Ramos (cell line): Measurements from ENCODE around the gene MSH5.

Source experiments
- in situ Hi-C: fragments of 300-500 bp; cut with MboI; formaldehyde crosslinking; loops from one replicate; pipeline ENCODE4 v1.14.3; 2022; ENCODE audit warnings: low sequenced_read_pairs; ENCODE audit not compliant: unreplicated experiment

Gene MSH5

GRCh38 chr6:31711233-31711632 is 28.6 kb upstream of the MSH5 start:
- in situ Hi-C loops: no loop called here

- in situ Hi-C loops: no loop called here
Measured at GRCh38 chr6:31712296-31712695, 27.5 kb upstream of the MSH5 start.

GRCh38 chr6:31713465-31713864 is 26.3 kb upstream of the MSH5 start:
- in situ Hi-C loops: no loop called here

GRCh38 chr6:31713991-31714684 is 25.7 kb upstream of the MSH5 start:
- in situ Hi-C loops: no loop called here

GRCh38 chr6:31715022-31715958 is 24.5 kb upstream of the MSH5 start, which contains the start of gene LY6G6D:
LY6G6D (plus strand) TSS chr6:31715348; CDS start chr6:31715356, 8 bp downstream.
- in situ Hi-C loops: no loop called here

- in situ Hi-C loops: no loop called here
Measured at GRCh38 chr6:31717499-31718222, 22.1 kb upstream of the MSH5 start.

GRCh38 chr6:31718265-31718664 is 21.5 kb upstream of the MSH5 start:
- in situ Hi-C loops: no loop called here

GRCh38 chr6:31719001-31719400 is 20.8 kb upstream of the MSH5 start:
- in situ Hi-C loops: no loop called here

- in situ Hi-C loops: no loop called here
Measured at GRCh38 chr6:31720196-31720770, 19.5 kb upstream of the MSH5 start.

GRCh38 chr6:31721351-31722020 is 18.3 kb upstream of the MSH5 start, which contains the start of gene LY6G6C:
LY6G6C (minus strand) TSS chr6:31721746; CDS start chr6:31721679, 67 bp downstream.
- in situ Hi-C loops: no loop called here

- in situ Hi-C loops: no loop called here
Measured at GRCh38 chr6:31722173-31722572, 17.6 kb upstream of the MSH5 start.

- in situ Hi-C loops: no loop called here
Measured at GRCh38 chr6:31723245-31723979, 16.4 kb upstream of the MSH5 start, which contains the start of gene MPIG6B. MPIG6B (plus strand) TSS chr6:31723373; CDS start chr6:31723384, 11 bp downstream.

- in situ Hi-C loops: no loop called here
Measured at GRCh38 chr6:31723980-31724691, 15.7 kb upstream of the MSH5 start.

GRCh38 chr6:31725502-31726350 is 14.1 kb upstream of the MSH5 start:
- in situ Hi-C loops: no loop called here

- in situ Hi-C loops: no loop called here
Measured at GRCh38 chr6:31727034-31727716, 12.6 kb upstream of the MSH5 start.

GRCh38 chr6:31727717-31728671 is 11.8 kb upstream of the MSH5 start:
- in situ Hi-C loops: no loop called here
